ENCODE measurements around the gene DOCK6.

DOCK6 gene

DNA sequence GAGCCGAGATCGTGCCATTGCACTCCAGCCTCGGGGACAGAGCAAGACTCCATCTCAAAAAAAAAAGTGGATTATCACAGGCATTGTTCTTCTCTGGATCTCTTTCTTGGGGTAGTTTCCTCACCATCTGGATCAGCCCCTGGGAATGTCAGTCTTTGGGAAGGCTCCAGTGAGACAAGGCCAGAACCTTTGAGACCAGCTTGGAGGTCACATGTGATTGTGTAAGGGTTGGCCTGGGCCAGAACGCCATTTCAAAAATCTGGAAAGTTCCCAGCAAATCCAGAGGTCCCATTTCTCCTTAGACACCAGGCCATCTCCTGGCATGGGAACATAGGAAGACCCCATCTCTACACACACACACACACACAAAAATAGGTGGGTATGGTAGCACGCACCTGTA, 37.2 kb downstream of the DOCK6 start:
- no peak for DNase-seq (ENCODE audit: low spot score)

- no peak for DNase-seq (ENCODE audit: low spot score)
Observed at GRCh38 chr19:11224429-11224828, 37.9 kb downstream of the DOCK6 start.

- DNase-seq (ENCODE audit: low spot score) = no peak
Observed at GRCh38 chr19:11223200-11223599, 39.1 kb downstream of the DOCK6 start.

DNA sequence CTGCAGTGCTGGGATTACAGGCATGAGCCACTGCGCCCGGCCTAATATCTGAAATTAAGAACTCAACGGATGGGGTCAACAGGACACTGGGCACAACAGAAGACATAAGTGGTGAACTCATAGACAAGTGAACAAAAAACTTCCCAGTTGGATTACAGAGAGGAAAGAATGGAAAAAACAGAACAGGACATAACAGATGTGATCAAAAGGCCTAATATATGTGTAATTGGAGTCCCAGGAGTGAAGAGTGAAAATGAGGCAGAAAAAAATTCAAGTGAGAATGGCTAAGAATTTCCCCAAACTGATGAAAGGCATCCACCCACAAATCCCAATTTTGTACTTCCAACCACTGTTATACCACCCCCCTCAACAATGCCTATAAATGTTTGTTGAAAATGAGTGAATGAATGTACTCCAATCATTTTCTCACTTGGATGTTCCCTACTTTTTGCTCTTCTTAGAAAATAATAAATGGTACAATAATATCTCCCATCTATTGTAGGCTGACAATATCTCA, 41.2 kb downstream of the DOCK6 start:
- DNase-seq (ENCODE audit: low spot score) = no peak

GRCh38 chr19:11214387-11214786, 47.9 kb downstream of the DOCK6 start:
- DNase-seq (ENCODE audit: low spot score) = no peak

DNA sequence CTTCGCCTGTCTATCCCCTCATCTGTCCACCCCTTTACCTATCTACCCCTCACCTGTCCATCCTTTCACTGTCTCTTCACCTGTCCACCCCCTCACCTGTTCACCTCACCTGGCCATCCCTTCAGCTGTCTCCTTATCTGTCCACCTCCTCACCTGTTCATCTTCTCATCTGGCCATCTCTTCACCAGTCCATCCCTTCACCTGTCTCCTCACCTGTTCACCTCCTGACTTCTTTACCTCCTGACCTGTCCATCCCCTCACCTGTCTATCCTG, 51.7 kb downstream of the DOCK6 start:
- no peak for DNase-seq (ENCODE audit: low spot score)

GRCh38 chr19:11209839-11210655, 52.3 kb downstream of the DOCK6 start:
- DNase-seq (ENCODE audit: low spot score) = no peak

GRCh38 chr19:11208561-11209471, 53.5 kb downstream of the DOCK6 start:
- no peak for DNase-seq (ENCODE audit: low spot score)

DNA sequence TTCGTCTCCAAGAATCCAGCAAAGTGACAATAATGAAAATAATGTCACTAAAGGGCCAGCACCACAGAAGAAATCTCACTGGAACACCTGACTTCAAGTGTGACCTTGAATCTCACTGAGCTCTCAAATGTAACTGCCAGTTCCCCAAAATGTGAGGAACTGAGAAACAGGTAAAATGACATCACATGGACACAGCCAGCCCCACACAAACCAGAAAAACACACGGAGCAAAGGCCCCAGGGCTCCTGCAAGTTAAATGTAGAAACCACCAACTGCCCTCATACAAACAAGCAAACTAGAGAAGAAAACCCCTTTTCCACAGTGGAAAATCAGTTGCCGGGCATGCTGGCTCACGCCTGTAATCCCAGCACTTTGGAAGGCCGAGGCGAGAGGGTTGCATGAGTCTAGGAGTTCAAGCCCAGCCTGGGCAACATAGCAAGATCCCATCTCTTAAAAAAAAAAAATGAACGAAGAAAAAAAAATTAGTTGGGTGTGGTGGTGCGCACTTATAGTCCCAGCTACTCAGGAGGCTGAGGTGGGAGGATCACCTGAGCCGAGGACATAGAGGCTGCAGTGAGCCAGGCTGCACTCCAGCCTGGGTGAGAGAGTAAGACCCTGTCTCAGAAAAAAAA, 56.3 kb downstream of the DOCK6 start:
- no peak for DNase-seq (ENCODE audit: low spot score)

GRCh38 chr19:11204943-11205349, 57.4 kb downstream of the DOCK6 start:
- peak; percentile 36 for DNase-seq (ENCODE audit: low spot score)

- DNase-seq (ENCODE audit: low spot score) = no peak
Observed at GRCh38 chr19:11204076-11204602, 58.2 kb downstream of the DOCK6 start.

GRCh38 chr19:11203194-11204075, 58.9 kb downstream of the DOCK6 start:
- DNase-seq (ENCODE audit: low spot score) = peak; percentile 51

GRCh38 chr19:11202488-11203193, 59.7 kb downstream of the DOCK6 start:
- DNase-seq (ENCODE audit: low spot score) = no peak

DNA sequence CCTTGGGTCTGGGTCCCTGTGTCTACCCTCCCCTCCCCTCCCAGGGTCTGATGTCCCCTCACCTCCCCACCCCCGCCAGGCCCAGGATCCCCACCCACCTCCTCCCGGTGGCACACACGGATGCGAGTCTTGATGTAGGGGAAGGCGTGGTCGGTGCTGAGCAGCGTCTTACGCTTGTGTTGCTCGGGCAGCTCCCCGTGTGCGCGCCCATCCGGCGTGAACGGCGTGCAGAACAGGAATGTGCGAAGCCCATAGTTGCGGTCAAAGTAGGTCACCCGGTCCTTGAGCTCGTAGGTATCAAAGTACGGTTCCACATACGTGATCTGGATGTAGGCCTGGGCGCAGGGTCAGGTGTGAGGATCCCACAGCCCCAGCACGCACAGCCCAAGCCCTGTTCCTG, 60.5 kb downstream of the DOCK6 start:
- no peak for DNase-seq (ENCODE audit: low spot score)

DNA sequence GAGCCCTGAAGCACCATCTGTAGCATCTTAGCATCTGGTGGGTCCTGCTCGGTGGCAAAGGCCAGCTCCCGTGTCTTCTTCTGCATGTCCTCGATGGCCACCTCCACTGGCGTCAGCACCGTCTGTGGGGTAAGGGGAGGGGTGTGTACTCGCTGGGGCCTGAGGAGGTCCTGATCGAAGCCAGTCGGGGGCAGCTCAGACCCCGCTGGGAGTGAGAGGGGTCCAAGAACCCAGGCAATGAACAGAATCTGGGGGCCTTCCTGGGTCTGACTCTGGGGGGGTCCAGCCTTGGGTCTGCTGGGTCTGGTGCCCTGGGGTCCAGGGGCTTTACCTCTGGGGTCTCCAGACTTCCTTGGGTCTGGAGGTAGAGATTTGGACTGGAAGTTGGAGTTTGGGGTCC, 61.4 kb downstream of the DOCK6 start:
- no peak for DNase-seq (ENCODE audit: low spot score)

GRCh38 chr19:11200015-11200574, 62.2 kb downstream of the DOCK6 start:
- DNase-seq (ENCODE audit: low spot score) = no peak

DNA sequence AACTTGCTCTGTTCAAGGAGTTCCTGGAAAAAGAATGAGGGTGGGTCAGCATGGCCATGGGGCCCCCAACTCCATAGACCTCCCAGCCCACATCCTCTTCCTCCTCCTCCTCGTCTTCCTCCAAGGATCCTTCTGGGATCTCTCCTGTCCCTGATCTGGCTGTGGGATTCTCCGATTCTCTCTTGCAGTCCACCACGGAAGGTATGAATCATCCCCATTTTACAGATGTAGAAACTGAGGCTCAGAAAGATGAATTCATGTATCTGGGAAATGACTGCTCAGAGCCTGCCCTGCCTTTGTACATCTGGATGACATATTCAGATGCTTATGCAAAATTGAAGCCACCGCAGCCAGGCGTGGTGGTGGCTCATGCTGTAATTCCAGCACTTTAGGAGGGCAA, 62.8 kb downstream of the DOCK6 start:
- no peak for DNase-seq (ENCODE audit: low spot score)

DNA sequence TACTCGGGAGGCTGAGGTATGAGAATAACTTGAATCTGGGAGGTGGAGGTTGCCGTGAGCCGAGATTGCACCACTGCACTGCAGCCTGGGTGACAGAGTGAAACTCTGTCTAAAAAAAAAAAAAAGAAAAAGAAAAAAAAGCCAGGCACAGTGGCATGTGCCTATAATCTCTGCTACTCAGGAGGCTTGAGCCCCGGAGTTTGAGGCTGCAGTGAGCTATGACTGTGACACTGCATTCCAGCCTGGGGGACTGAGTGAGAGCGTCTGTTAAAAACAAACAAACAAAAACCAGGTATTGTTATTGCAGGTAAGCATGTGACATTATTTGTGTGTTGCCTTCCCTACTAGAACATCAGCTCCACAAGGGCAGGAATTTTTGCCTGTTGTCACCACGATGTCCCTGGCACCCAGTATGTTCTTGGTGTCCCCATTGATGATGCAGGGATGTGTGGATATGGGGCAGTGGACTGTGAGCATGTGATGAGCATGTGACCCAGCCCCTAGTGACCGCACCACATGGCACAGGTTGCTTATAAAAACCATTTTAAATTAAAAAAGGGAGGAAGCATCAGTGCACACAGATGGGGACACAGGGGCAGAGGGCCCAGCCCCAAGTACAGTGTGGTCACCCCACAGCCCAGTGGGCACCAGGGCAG, 63.4 kb downstream of the DOCK6 start:
- no peak for DNase-seq (ENCODE audit: low spot score)

DNA sequence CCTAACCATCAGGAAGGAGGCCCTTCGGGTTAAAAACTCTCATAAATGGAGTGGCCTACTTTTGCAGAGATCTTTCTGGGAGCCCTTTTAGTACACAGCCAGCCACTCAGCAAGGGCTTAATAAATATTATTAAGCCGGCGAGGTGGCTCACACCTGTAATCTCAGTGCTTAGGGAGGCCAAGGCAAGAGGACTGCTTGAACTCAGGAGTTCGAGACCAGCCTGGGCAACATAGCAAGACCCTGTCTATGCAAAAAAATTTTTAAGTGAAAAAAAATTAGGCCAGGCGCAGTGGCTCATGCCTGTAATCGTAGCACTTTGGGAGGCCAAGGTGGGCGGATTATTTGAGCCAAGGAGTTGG, 64.2 kb downstream of the DOCK6 start:
- no peak for DNase-seq (ENCODE audit: low spot score)
